ENCODE measurements around the gene WNK2.

Gene WNK2

DNA sequence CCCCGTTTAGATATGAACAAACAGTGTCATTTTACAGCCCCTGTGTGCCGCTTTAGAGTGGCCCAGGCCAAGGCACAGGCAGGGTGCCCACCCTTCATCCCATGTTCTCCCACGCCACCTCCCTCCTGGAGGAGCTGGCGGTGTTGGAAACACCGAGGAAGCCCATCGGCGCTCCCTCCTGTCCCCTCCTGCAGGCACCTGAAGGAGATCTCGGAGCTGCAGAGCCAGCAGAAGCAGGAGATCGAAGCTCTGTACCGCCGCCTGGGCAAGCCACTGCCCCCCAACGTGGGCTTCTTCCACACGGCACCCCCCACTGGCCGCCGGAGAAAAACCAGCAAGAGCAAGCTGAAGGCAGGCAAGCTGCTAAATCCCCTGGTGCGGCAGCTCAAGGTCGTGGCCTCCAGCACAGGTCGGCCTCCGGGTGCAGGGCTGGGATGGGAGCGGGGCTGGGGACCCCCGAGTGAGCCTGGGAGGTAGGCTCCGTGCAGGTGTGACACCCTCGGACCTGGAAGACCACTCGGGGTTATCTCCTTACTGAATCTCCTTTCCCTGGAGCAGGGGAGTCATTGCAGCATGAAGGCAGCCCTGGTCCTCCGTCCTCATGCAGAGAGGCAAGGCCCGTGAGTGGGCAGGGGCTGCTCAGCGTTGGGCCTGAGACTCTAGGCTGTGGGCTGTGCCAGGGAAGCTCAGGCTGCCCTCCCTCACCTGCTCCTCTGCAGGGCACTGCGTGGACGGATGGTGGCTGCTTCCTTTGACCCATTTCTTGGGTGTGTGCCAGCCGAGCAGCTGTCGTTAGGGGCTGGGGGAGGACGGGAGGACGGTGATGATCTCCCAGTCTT is 113.9 kb downstream of the WNK2 start:
- WGBS (ENCODE audit: insufficient coverage, insufficient read length) = no CpG with 5 or more reads among the region's 33 CpGs
- Histone ChIP-seq H3K36me3 (ENCODE audit: control insufficient read depth, insufficient read depth, low read length) (no peaks in the 10 kb centered on the region; the same call in 1 of the 2 replicates), H3K27me3 (ENCODE audit: control insufficient read depth, insufficient read depth, low read length) (no peaks in the 10 kb centered on the region), H3K4me1 (ENCODE audit: control insufficient read depth, insufficient read depth, low read length) (no peaks in the 10 kb centered on the region), H3K9me3 (ENCODE audit: control insufficient read depth, insufficient read depth, low read length) (no peaks in the 10 kb centered on the region), H3K4me3 (ENCODE audit: low read length) (no peak overlapping the region), H3K27ac (ENCODE audit: low read length) (no peak overlapping the region)
- DNase-seq (ENCODE audit: low read depth, low spot score) = no peak

GRCh38 chr9:93298498-93299417 is 114.8 kb downstream of the WNK2 start:
- Histone ChIP-seq H3K9me3 (ENCODE audit: control insufficient read depth, insufficient read depth, low read length) (no peaks in the 10 kb centered on the region), H3K27me3 (ENCODE audit: control insufficient read depth, insufficient read depth, low read length) (no peaks in the 10 kb centered on the region), H3K36me3 (ENCODE audit: control insufficient read depth, insufficient read depth, low read length) (no peaks in the 10 kb centered on the region; the same call in 1 of the 2 replicates), H3K4me1 (ENCODE audit: control insufficient read depth, insufficient read depth, low read length) (no peaks in the 10 kb centered on the region), H3K4me3 (ENCODE audit: low read length) (no peak overlapping the region), H3K27ac (ENCODE audit: low read length) (no peak overlapping the region)
- no CpG with 5 or more reads among the region's 26 CpGs for WGBS (ENCODE audit: insufficient coverage, insufficient read length)
- no peak for DNase-seq (ENCODE audit: low read depth, low spot score)

GRCh38 chr9:93299418-93300174 is 115.7 kb downstream of the WNK2 start:
- H3K4me1 ChIP-seq (ENCODE audit: control insufficient read depth, insufficient read depth, low read length) = no peaks in the 10 kb centered on the region
- DNase-seq (ENCODE audit: low read depth, low spot score) = no peak
- H3K27ac ChIP-seq (ENCODE audit: low read length) = no peak overlapping the region
- H3K36me3 ChIP-seq (ENCODE audit: control insufficient read depth, insufficient read depth, low read length) = no peaks in the 10 kb centered on the region; the same call in 1 of the 2 replicates
- WGBS (ENCODE audit: insufficient coverage, insufficient read length) = no CpG with 5 or more reads among the region's 26 CpGs
- no peaks in the 10 kb centered on the region for H3K9me3 ChIP-seq (ENCODE audit: control insufficient read depth, insufficient read depth, low read length)
- no peaks in the 10 kb centered on the region for H3K27me3 ChIP-seq (ENCODE audit: control insufficient read depth, insufficient read depth, low read length)
- no peak overlapping the region for H3K4me3 ChIP-seq (ENCODE audit: low read length)

DNA sequence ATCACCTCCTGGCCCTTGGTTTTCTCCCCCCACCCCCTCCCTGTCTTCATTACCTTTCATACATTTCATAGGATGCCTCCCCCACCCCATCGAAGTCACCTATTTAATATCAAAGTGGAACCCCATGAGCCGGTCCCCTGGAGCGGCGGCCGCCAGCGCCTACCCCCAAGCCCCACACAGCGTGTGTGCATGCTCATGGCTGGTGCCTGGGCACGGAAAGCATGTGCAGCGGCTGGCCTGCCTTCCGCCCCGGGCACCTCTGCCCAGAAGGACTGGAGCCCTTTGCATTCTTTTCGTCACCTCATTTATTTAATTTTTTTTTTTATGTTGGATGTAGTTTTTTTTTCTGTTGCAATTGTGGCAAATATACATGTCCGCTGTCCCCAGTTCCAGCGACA is 116.2 kb downstream of the WNK2 start:
- H3K27me3 ChIP-seq (ENCODE audit: control insufficient read depth, insufficient read depth, low read length) = no peaks in the 10 kb centered on the region
- WGBS (ENCODE audit: insufficient coverage, insufficient read length) = no CpG with 5 or more reads among the region's 14 CpGs
- H3K4me1 ChIP-seq (ENCODE audit: control insufficient read depth, insufficient read depth, low read length) = no peaks in the 10 kb centered on the region
- H3K27ac ChIP-seq (ENCODE audit: low read length) = no peak overlapping the region
- no peaks in the 10 kb centered on the region for H3K9me3 ChIP-seq (ENCODE audit: control insufficient read depth, insufficient read depth, low read length)
- H3K36me3 ChIP-seq (ENCODE audit: control insufficient read depth, insufficient read depth, low read length) = no peaks in the 10 kb centered on the region; the same call in 1 of the 2 replicates
- no peak overlapping the region for H3K4me3 ChIP-seq (ENCODE audit: low read length)
- no peak for DNase-seq (ENCODE audit: low read depth, low spot score)

DNA sequence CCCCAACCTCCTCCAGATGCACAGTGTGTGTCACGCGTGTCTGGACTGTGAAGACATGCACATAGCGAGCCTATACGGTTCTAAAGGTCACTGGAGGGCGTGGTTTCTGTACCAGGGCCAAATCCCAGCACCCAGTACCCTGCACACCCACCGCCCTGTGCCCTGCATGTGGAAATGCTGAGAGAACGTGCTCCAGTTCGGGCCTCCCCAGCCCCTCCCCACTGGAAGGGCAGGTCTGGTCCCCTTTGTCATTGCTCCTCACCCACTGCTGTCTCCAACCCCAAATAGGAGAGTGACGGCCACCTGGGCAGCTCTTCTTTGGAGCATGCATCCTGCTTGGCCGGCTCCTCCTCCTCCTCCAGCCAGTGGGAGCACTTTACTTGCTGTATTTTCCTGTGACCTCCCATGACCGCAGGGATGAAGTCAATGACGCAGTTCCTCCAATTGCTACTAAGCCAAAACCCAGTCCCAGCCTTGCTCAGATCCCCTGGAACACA is 116.7 kb downstream of the WNK2 start:
- Histone ChIP-seq H3K9me3 (ENCODE audit: control insufficient read depth, insufficient read depth, low read length) (no peaks in the 10 kb centered on the region), H3K4me3 (ENCODE audit: low read length) (no peak overlapping the region), H3K4me1 (ENCODE audit: control insufficient read depth, insufficient read depth, low read length) (no peaks in the 10 kb centered on the region), H3K27ac (ENCODE audit: low read length) (no peak overlapping the region), H3K36me3 (ENCODE audit: control insufficient read depth, insufficient read depth, low read length) (no peaks in the 10 kb centered on the region; the same call in 1 of the 2 replicates), H3K27me3 (ENCODE audit: control insufficient read depth, insufficient read depth, low read length) (no peaks in the 10 kb centered on the region)
- no CpG with 5 or more reads among the region's 12 CpGs for WGBS (ENCODE audit: insufficient coverage, insufficient read length)
- no peak for DNase-seq (ENCODE audit: low read depth, low spot score)

DNA sequence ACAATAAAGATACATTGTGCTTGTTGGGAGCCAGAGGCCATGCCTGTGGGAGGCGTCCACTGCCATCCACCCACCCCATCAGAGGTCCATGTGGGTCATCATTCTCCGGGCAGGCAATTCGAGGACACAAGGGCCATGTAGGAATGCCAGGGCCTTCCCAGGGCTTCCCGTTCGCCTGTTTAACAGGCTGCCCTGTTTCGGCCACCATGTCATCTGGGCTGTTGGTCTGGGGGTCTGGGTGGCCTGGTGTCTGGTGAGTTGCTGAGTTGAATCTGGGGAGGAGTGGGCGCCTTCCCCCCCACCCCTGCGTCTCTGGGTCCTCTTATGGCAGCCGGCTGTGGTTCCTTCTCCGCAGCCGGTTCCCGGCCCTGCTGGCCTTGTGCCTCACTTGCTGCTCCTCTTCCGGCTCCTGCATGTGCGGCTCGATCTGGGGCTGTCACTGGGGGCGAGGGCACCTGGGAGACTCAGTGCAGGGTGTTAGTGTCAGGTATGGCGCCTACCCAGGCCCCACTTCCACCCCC is 117.4 kb downstream of the WNK2 start:
- no peak for DNase-seq (ENCODE audit: low read depth, low spot score)
- H3K27ac ChIP-seq (ENCODE audit: low read length) = no peak overlapping the region
- no peaks in the 10 kb centered on the region; the same call in 1 of the 2 replicates for H3K4me1 ChIP-seq (ENCODE audit: control insufficient read depth, insufficient read depth, low read length)
- no peaks in the 10 kb centered on the region for H3K27me3 ChIP-seq (ENCODE audit: control insufficient read depth, insufficient read depth, low read length)
- H3K4me3 ChIP-seq (ENCODE audit: low read length) = no peak overlapping the region
- H3K9me3 ChIP-seq (ENCODE audit: control insufficient read depth, insufficient read depth, low read length) = no peaks in the 10 kb centered on the region
- no CpG with 5 or more reads among the region's 17 CpGs for WGBS (ENCODE audit: insufficient coverage, insufficient read length)
- no peaks in the 10 kb centered on the region; the same call in 1 of the 2 replicates for H3K36me3 ChIP-seq (ENCODE audit: control insufficient read depth, insufficient read depth, low read length)

DNA sequence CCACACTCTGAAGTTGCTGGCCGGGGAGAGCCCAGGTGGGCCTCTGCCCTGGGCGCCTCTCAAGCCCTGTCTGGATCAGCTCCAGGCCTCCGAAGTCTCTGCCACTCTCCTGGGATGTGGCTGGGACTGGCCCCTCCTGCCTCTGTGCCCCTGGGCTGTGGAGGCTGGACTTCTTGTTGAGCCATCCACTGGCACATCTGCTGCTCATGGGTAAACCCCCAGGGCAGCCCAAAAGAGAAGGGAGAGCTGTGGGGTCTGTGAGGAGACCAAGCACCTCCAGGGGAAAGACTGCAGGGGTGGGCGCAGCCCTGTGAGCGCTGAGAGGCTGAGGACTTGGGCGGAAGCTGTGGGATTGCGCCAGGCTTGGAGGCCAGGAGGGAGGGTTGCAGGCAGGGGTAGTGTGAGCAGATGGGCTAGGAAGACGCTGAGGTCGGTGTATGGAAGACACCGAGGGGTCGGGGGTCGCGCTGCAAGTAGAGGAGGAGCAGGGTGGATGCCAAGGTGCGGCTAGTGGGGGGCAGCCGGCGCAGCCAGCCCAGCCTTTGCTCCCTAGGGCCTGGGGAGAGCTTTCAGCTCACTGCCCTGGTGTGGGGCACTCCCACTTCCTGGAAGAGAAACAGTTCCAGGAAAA is 118.1 kb downstream of the WNK2 start:
- no peaks in the 10 kb centered on the region; the same call in 1 of the 2 replicates for H3K4me1 ChIP-seq (ENCODE audit: control insufficient read depth, insufficient read depth, low read length)
- H3K4me3 ChIP-seq (ENCODE audit: low read length) = no peak overlapping the region
- H3K27ac ChIP-seq (ENCODE audit: low read length) = no peak overlapping the region
- no peak for DNase-seq (ENCODE audit: low read depth, low spot score)
- H3K27me3 ChIP-seq (ENCODE audit: control insufficient read depth, insufficient read depth, low read length) = no peaks in the 10 kb centered on the region
- H3K36me3 ChIP-seq (ENCODE audit: control insufficient read depth, insufficient read depth, low read length) = no peaks in the 10 kb centered on the region; the same call in 1 of the 2 replicates
- no peaks in the 10 kb centered on the region for H3K9me3 ChIP-seq (ENCODE audit: control insufficient read depth, insufficient read depth, low read length)
- WGBS (ENCODE audit: insufficient coverage, insufficient read length) = no CpG with 5 or more reads among the region's 16 CpGs

- Histone ChIP-seq H3K9me3 (ENCODE audit: control insufficient read depth, insufficient read depth, low read length) (no peaks in the 10 kb centered on the region), H3K4me3 (ENCODE audit: low read length) (no peak overlapping the region), H3K36me3 (ENCODE audit: control insufficient read depth, insufficient read depth, low read length) (no peaks in the 10 kb centered on the region; the same call in 1 of the 2 replicates), H3K27ac (ENCODE audit: low read length) (no peak overlapping the region), H3K27me3 (ENCODE audit: control insufficient read depth, insufficient read depth, low read length) (no peaks in the 10 kb centered on the region), H3K4me1 (ENCODE audit: control insufficient read depth, insufficient read depth, low read length) (no peaks in the 10 kb centered on the region; the same call in 1 of the 2 replicates)
- DNase-seq (ENCODE audit: low read depth, low spot score) = no peak
- WGBS (ENCODE audit: insufficient coverage, insufficient read length) = no CpG with 5 or more reads among the region's 6 CpGs
Measured at GRCh38 chr9:93302586-93303257, 118.8 kb downstream of the WNK2 start.

DNA sequence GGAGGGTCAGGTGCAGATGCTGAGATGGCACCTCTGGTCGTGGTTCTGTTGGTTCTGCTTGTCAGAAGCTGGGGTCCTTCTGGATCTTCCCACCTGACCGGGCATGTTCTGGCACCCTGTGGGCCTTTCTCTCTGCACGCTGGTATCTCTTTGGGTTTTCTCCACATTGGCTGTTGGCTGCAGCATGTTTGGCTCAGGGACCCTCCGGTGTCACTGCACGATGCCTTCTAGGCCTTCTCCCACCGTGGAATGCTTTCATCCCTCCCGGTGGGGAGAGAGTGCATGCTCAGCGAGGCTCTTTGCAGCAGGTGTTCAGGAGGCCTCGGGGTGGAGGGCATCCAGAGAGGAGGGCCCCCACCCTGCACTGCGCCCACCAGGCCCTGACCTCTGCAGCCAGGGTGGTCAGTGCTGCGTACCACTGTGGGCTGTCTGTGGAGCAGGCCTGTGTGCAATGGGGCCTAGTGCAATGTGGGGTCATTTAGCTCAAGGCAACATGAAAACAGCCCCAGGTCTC is 119.4 kb downstream of the WNK2 start:
- no peak for DNase-seq (ENCODE audit: low read depth, low spot score)
- no CpG with 5 or more reads among the region's 11 CpGs for WGBS (ENCODE audit: insufficient coverage, insufficient read length)
- no peaks in the 10 kb centered on the region for H3K9me3 ChIP-seq (ENCODE audit: control insufficient read depth, insufficient read depth, low read length)
- H3K27me3 ChIP-seq (ENCODE audit: control insufficient read depth, insufficient read depth, low read length) = no peaks in the 10 kb centered on the region
- H3K4me1 ChIP-seq (ENCODE audit: control insufficient read depth, insufficient read depth, low read length) = no peaks in the 10 kb centered on the region; the same call in 1 of the 2 replicates
- no peak overlapping the region for H3K27ac ChIP-seq (ENCODE audit: low read length)
- H3K4me3 ChIP-seq (ENCODE audit: low read length) = no peak overlapping the region
- no peaks in the 10 kb centered on the region; the same call in 1 of the 2 replicates for H3K36me3 ChIP-seq (ENCODE audit: control insufficient read depth, insufficient read depth, low read length)

Data from iPS DF 6.9 (cell line).